Midbrain (tissue), 1 donor: ENCODE measurements around the gene COQ10A.
A peak's percentile ranks its signal among the peaks of the same experiment; 100 is the strongest.
"Not testable (repeated sequence)": the region's sequence is repeated elsewhere in the genome, so short reads cannot be mapped to it uniquely, and the experiment has no call there.

Experiments
- DNase-seq: peaks from one replicate; lab custom pipeline; 2025; lab: John Stamatoyannopoulos, UW

The COQ10A gene

DNA sequence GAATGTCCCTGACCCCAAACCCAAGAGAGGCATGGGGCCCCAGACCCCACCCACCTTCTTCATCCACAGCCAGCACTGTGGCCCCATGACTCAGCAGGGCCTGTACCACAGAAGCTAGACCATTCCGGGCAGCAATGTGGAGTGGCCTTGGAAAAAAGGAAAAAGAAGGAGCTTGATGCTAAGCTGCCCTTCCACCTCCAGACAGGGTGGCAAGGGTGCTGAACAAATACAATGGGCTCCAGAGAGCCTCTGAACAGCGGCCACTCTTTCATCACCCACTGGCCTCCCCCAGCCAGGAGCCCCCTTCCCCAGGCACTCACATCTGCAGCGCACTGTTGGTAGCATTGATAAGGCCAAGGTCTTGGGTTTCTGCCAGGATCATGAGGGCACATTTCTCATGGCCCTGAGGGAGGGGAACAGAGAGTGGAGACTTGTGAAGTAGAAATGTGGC is 23.0 kb upstream of the COQ10A start:
- DNase-seq: no peak

DNA sequence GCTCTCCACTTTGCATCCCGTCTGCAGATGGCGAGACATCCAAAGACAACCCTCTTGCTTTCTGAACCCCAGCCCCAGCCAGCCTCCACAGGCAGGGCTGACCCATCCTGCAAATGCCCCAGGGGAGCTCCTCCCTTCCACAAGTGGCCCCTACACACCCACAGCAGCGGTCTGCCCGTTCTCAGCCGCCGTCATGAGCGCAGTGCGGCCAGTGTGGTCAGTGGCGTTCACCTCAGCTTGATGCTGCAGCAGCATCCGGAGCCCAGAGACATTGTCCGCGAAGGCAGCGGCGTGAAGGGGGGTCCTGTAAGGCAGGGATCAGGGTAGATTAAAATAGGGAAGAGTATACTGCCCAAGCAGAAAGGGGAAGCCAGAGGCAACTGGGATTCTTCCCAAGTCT is 22.2 kb upstream of the COQ10A start:
- no peak for DNase-seq

DNA sequence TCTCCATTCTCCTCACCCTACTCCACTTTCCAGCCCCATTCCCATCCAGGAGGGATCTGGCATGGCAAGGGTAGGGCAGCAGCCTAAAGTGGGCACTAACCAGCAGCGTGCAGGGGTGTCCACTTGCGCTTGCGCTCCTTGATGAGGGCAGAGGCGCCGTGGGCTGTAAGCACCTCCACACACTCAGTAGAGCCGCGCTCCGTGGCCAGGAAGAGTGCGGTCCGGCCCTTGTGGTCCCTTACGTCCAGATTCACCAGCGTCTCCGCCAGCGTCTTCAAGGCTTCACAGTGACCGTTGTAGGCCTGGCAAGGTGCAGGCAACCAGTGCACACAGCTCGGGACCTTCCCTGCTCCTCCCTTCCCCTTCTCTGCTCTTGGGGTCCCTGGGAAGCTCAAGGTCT is 18.8 kb upstream of the COQ10A start:
- no peak for DNase-seq

DNA sequence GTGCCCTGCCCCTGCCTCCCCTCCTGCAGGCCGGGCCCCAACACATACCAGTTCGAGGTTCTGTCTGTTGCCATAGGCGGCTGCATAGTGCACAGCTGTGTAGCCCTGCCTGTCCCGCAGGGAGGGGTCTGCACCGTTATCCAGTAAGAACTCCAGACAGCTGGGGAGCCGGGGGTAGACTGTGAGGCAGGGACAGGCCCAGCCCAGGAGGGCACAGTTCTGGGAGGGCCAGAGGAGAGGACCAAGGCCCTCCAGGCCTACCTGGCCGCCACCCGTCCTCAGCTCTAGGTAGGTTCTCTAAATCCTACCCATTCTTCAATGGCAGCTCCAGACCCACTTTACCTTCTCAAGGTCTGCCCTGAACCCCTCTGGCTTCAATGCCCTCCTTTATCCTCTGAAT is 18.0 kb upstream of the COQ10A start:
- DNase-seq: no peak

DNA sequence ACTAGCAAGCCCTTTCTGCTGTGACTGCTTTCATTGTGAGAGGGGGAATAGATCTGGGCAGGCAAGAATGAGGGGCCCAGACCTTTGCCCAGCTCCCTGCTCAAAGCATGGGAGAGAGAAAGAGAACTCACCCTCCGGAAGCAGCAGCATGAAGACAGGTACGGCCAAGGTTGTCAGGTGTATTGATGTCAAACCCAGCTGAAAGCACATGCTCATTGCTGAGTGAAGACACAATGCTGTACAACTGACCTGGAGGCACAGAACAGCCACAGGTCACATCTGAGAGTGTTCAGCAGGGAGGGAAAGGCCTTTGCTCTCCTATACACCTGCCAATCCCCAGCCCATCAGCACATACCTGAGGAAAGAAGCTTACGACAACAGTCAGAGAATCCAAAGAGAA is 14.1 kb upstream of the COQ10A start:
- no peak for DNase-seq

DNA sequence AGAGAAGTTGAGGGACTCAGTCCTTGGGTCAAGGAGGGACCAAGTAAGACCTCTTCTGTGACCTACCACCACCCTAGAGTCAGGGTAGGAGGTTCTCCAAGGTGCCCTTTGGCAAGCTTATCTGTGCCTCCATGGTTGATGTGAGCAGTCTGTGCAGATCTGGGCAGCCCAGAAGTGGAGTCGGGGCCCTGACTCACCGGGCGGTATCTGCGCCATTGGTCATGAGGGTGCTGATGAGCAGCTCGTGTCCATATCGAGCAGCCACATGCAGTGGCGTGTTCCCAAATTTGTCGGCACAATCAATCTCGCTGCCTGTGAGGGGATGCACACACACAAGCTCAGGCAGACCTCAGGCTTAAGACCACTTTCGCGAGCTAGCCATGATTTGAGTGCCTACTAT is 13.7 kb upstream of the COQ10A start:
- DNase-seq: no peak

DNA sequence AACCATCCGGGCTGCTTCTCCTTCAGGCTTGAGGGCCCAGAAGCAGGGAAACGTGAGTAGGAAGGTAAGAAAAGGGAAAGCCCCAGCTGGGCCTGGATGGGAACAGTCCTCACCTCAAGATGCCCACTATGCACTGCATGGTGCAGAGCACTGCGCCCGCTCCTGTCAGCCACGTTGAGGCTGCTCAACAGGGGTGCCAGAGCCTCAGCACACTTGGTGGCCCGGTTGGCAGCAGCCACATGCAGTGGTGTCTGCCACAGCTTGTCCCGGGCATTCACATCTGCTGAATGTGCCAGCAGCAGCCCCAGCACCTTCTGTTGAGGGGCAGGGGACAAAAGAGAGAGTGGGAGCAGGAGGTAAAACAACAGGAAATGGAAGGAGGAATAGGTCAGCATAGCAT is 11.1 kb upstream of the COQ10A start:
- DNase-seq: no peak

DNA sequence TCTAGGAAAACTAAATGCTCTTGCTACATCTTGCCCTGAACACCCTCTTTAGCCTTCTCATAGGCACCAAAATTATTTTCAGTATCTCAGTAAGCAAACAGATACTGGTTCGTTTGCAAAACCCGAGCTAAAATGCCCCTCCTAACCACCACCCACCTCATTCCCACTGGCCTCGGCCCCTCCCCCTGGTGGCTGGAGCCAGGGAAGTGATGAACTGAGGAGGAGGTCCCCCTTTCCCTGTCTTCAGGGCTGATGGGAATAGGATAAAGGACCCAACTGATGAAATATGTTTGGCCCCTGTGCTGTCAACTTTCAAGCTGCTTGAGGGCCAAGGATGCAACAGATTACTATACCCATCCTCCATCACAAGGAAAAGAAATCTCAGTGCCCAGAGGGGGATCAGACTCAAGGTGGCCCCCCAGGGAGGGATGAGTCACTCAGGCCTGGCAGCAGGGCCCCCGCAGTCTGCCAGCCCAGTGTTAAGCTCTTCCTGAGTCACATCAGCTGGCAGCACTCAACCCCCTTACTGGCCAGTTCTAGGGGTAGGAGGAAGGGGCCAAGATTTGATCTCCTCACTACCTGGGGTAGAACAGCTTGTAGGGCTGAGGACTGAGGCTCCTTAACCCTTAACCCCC is 10.3 kb upstream of the COQ10A start:
- no peak for DNase-seq

DNA sequence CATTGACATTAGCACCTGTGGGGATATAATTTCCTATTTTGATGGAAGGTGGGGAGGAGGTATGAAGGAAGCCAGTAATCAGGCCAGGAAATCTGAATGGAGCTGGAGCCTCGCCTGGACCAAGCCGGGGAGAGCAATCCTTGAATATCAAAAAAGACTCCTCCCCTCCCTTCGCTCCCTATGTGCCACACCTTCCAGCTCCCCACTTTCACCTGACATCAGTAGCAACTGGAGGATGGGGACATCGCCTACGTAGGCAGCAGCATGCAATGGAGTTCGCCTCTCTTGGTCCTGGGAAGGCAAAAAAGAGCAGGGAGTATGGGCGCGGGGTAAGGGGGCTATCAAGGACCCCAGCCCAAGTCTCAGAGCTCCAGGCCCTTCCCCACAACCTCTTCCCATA is 9.7 kb upstream of the COQ10A start:
- no peak for DNase-seq

DNA sequence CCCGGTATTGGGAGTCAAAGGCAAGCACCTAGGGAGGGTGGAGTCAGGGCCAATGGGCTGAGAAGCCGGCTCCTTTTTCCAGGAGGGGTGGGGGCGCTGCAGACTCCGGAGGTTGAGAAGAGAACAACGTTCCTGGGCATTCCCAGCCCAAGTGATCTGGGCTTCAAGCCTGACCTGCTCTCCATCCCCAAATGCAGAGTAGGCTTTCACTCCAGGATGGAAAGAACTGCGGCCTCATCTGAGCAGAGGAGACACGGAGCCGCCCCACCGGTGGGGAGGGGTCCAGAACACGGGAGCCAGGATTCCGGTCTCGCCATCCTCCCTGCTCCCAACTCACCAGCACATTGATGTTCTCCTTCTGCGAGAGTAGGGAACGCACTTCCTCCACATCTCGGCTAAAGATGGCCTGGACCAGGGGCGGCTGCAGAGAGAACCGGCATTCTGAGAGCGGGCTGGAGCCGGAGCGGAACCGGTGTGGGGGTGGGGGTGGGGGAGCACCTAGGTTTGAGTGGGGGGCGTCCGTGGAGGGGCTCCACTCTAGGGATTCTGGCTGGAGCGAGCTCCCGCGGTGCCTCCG is 9.2 kb upstream of the COQ10A start:
- DNase-seq: no peak

DNA sequence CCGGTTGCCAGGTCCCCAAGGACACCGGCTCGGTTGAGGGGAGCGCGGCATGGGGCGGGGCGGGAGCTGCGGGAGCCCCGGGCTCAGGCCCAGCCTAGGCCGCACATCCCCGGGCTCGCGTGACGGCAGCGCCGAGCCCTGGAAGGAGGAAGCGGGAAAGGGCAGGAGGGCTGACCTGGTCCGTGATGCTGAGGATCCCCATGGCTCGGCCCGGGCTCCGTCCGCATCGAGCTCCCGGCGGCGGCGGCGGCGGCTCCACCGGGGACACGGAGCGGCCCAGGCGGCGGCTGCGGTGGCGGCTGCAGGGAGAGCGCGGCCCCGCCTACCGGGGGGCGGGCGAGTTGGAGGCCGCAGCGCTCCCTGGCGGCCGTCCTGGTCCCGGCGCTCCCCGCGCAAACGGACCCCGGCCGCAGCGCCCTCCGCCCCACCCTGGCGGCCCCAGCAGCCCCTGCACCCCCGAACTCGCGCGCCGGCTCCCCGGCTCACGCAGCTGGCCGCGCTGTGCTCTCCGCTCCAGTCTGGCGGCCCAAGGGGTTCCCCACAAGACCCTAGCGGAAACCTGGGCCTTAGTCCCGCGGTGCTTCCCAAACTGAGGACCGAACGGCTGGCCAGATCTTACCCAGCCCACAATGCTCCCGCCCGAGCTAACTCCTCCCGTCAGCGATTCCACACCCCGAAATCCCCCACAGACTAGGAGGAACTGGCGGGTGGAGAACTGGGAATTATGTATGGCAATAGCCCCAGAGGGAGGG is 8.5 kb upstream of the COQ10A start, which contains the start of gene ANKRD52:
TSS of gene ANKRD52 (minus strand) at position 317 of the 752 bp plus-strand sequence. CDS start at position 202, 115 bp downstream.
- DNase-seq: peak; percentile 80

DNA sequence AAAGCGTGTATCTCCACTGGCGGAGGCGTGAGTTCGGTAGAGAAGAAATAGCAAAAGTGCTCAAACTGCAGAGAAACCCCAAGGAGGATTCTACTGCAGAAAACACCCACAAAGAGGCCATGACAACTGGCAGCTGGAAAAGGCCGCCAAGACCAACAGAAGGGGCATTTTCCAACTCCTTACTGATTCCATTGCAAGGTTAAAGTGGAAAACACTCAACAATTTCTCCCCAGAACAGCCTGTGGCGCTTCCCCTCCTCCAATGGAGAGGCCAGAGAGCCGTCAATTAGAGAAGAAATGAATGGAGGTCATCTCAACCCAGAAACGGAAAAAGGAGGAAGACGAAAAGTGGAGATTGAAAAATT is 7.9 kb upstream of the COQ10A start:
- DNase-seq: peak; percentile 72

DNA sequence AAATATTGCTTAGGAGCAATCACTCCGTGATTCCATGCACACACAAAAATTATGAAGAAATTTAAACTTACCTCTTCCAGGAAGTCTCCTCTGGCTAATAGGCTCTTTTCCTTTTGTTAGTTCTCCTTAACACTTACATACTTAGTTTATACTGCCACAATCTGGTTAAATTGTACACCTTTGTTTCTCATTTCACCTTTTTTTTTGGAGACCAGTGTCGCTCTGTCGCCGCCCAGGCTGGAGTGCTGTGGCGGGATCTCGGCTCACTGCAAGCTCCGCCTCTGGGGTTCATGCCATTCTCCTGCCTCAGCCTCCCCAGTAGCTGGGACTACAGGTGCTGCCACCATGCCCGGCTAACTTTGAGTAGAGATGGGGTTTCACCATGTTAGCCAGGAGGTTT is 6.4 kb upstream of the COQ10A start:
- DNase-seq: no peak

DNA sequence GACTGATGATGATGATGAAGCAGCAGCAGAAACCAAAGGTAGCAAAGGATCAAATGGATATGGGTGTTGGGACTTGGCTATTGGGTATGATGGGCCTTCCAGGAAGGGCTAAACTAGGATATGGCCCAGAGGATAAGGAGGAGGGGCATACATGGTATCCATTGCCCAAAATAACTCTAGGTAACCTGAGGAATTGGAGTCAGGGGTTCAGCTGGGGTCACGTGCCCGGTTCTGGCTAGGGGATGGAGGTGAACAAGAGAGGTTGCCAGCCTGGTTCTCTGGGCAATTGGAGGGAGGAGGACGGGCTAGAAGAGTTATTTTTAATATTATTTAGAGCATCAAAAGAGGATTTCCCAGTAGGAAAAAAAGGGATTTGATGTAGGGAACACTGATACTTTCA is 5.8 kb upstream of the COQ10A start:
- no peak for DNase-seq

DNA sequence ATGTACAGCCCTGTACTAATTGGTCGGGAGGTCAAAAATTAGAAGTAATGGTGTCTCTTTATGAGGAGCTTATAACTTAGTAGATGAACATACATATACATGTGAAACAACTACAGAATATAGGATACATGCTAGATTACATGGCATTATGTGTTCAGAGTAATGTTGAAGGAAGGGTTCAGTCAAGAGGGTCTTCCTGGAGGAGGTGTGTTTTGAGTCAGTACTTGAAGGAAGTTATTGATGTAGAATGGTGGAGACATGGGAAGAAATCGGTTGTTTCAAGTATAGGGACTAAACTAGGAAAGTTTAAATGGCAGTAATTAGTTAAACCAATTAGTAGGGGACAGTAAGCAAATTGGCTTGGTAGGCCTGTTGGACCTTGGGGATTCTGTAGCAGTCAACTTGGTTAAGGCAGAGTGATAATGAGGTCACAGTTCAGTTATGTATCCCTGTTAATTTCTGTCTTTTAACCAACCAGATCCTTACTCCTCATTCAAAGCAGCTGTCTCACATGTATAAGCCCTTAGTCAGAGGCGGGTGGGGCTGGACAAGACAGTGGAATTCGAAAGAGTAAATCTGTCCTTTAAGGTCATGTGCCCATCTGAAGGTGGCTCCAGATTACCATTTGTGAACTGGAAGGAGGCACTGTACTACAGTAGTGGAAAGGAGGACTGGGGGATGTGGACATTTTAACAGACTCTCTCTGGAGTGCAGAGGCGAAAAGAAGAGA is 5.1 kb upstream of the COQ10A start:
- DNase-seq: no peak

DNA sequence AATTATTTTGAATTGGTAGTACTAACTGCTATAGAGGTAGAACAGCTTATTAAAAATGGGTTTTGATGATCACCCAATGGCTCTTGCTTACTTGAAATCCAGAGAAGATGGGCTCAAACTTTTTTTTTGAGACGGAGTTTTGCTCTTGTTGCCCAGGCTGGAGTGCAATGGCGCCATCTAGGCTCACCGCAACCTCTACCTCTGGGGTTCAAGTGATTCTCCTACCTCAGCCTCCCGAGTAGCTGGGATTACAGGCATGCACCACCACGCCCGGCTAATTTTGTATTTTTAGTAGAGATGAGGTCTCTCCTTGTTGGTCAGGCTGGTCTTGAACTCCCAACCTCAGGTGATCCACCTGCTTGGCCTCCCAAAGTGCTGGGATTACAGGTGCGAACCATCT is 3.8 kb upstream of the COQ10A start:
- not testable (repeated sequence) for DNase-seq

DNA sequence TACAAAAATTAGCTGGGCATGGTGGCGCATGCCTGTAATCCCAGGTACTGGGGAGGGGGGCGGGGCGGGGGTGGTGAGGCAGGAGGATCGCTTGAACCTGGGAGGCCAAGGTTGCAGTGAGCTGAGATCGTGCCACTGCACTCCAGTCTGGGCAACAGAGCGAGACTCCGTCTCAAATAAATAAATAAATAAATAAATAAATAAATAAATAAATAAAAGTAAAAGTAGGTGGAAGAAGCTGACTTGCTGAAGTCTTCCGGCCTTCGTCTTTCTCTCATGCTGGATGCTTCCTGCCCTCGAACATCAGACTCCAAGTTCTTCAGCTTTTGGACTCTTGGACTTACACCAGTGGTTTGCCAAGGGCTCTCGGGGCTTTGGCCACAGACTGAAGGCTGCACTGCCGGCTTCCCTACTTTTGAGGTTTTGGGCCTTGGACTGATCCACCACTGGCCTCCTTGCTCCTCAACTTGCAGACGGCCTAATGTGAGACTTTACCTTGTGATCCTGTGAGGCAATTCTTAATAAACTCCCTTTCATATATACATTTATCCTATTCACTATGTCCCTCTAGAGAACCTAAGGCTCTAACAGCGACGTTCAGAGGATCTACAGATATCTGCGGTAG is 562 bp upstream of the COQ10A start:
- DNase-seq: peak; percentile 32

DNA sequence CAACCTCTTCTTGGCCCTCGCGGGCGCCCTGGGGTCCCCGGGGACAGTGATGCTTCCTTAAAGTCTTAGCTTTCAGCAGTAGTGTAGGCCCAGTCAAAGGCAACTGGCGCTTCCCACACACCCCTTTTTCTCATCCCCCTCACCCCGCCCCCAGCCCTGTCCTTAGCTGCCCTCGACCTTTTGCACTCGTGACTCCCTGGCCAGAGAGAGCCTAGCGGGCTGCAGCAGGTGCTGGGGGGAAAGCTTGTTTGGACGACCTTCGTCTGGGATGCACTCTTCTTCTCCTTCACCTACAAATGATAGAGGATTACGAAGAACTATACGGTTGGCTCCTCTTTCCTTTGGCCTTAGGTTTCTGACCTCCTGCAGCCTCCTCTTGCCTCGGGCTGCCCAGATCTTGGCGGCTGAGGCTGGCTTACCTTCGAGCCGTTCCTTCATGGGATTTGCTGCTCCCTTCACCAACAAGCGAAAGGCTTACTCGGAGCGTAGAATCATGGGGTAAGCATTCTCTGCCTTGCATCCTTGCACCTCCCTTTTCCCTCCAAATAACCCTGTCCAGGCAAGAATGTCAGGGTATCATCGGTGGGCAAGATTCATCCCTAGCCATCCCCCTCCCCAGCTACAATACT is 815 bp downstream of the COQ10A start:
- no peak for DNase-seq

DNA sequence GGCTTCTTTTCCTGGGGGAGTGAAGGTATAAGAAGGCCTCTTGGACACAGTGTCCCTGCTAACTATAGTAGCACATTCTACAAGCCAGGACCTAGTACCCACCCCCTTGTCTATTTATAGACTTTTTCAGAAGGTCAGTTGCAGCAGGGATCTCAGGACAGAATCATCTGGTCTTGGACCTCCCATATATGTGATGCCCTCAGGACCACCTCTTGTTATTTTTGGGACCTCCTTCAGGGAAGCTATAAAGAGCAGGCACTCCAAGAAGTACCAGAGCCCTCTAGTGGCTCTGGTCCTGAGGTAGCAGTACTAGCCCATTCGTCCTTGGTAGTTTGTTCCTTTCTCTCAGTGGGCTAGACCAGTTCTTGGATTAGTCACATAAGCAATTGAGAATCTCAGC is 4.3 kb downstream of the COQ10A start:
- no peak for DNase-seq

DNA sequence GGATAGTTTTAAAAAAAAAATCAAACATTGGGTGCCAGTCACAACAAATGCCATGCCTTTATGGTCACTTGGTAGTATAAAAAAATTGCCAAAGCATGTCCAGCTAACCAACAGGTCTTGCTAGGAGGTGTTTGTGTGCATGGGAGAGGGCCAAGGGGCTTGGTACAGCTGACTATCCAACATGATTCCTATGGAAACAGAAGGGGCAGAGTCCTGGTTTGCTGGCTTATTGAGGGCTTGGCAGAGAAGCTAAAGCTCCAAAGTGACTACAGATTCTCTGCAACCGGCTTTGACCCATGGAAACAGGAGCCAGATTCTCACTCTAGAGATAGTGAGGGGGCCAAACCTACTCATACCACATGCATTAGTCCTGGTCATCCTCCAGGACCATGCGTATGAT is 5.7 kb downstream of the COQ10A start:
- DNase-seq: not testable (repeated sequence)

DNA sequence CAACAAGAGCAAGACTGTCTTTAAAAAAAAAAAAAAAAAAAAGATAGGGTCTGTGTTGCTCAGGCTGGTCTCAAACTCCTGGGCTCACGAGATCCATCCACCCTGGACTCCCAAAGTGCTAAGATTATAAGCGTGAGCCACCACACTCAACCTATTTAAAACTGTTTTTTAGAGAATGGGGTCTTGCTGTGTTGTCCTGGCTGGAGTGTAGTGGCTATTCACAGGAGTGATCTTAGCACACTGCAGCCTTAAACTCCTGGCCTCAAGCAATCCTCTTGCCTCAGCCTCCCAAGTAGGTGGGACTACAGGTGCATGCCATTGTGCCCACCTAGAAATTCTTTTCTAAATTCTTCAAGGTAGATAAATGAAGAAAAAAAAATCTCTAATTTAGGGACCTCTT is 7.6 kb downstream of the COQ10A start:
- no peak for DNase-seq

DNA sequence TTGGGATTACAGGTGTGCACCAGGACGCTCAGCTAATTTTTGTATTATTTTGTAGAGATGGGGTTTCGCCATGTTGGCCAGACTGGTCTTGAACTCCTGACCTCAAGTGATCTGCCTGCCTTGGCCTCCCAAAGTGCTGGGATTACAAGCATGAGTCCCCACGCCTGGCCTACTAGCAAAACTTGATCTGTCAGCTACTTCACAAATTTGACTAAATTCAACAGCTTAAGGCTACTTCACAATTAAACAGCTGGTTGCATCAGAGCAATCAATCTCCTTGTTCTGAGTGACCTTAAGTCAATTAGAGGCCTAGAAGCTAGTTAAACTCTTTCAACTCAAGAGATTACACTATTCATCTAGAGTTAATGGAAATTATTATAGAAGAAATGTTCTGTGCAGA is 12.2 kb downstream of the COQ10A start:
- no peak for DNase-seq
